Panc1 (cell line): ENCODE results near the gene FAM227A. TPM values are rescaled to one million over a fixed set of nuclear protein-coding genes. Genes with fewer than 3 reads are reported as not detected.

ENCODE experiments used
- ATAC-seq: fragments of 200-7000 bp; cut with Tn5 transposase; 2 replicates; pipeline ENCODE4 v1.9.1; 2020; ENCODE audit warnings: mild to moderate bottlenecking, moderate library complexity
- BruUV-seq: library from RNA; stranded (reverse); fragments of 400-500 nt; replicated peaks from 2 replicates; lab custom pipeline; 2021; lab: Mats Ljungman, UMichigan
- CTCF ChIA-PET: fragments of 300-600 bp; sonication (Branson Sonifier 250); formaldehyde crosslinking; loops from one replicate; lab custom pipeline; 2022; ENCODE audit warnings: antibody characterized with exemption; lab: Charles Lee
- POLR2A ChIA-PET: fragments of 300-600 bp; sonication (Branson Sonifier 250); formaldehyde crosslinking; loops from one replicate; lab custom pipeline; 2022; ENCODE audit warnings: antibody characterized with exemption; lab: Charles Lee
- DNase-seq: peaks from one replicate; pipeline ENCODE4 v3.0.0-alpha.2; 2010; ENCODE audit warnings: low read depth, low spot score
- H3K27ac ChIP-seq: 2 replicates; pipeline ENCODE4 v1.5.1; 2011; ENCODE audit warnings: mild to moderate bottlenecking, low read length, inconsistent platforms
- H3K27me3 ChIP-seq: fragments of 200-500 bp; sonication (Bioruptor generic); 2 replicates; pipeline ENCODE4 v1.6.0; 2014; ENCODE audit warnings: low read length, inconsistent platforms; ENCODE audit not compliant: control insufficient read depth, insufficient read depth
- H3K36me3 ChIP-seq: fragments of 200-500 bp; sonication (Bioruptor generic); 2 replicates; pipeline ENCODE4 v1.5.1; 2014; ENCODE audit warnings: inconsistent platforms, mild to moderate bottlenecking, low read length, moderate library complexity; ENCODE audit not compliant: control insufficient read depth, insufficient read depth
- H3K4me1 ChIP-seq: 2 replicates; pipeline ENCODE4 v1.5.1; 2011; ENCODE audit warnings: inconsistent platforms, mild to moderate bottlenecking, low read length, moderate library complexity; ENCODE audit not compliant: control insufficient read depth, insufficient read depth
- H3K4me3 ChIP-seq, 2 experiments: 2 replicates each; pipeline ENCODE4 v1.5.1; 2011 to 2012; ENCODE audit warnings: low read depth in 2 of 2, low read length in 2 of 2, mild to moderate bottlenecking in 2 of 2, inconsistent platforms in 1 of 2, moderate library complexity in 1 of 2
- H3K9me3 ChIP-seq: fragments of 200-500 bp; sonication (Bioruptor generic); 2 replicates; pipeline ENCODE4 v1.5.1; 2014; ENCODE audit warnings: low read depth, mild to moderate bottlenecking, inconsistent platforms, low read length, moderate library complexity; ENCODE audit not compliant: control insufficient read depth, insufficient read depth
- CTCF ChIP-seq: fragments of 450-650 bp; IDR thresholded peaks from 2 replicates; pipeline ENCODE4 v1.5.1; 2017; ENCODE audit warnings: mild to moderate bottlenecking
- POLR2AphosphoS5 ChIP-seq: IDR thresholded peaks from 2 replicates; pipeline ENCODE4 v1.6.1; 2012; ENCODE audit warnings: mild to moderate bottlenecking, low read depth, low read length, moderate library complexity
- REST ChIP-seq, 2 experiments: IDR thresholded peaks; 2 replicates each; pipeline ENCODE4 v1.6.1; 2011 to 2012; ENCODE audit warnings: low read depth in 2 of 2, control low read depth in 1 of 2, low read length in 1 of 2, mild to moderate bottlenecking in 1 of 2, moderate library complexity in 1 of 2; ENCODE audit not compliant: insufficient read depth in 1 of 2
- SIN3A ChIP-seq: IDR thresholded peaks from 2 replicates; pipeline ENCODE4 v1.6.1; 2012; ENCODE audit warnings: low read depth, mild to moderate bottlenecking, low read length, moderate library complexity, borderline replicate concordance; ENCODE audit not compliant: insufficient read depth
- TCF7L2 ChIP-seq: IDR thresholded peaks from 2 replicates; pipeline ENCODE4 v1.6.1; 2011; ENCODE audit warnings: mild to moderate bottlenecking, low read depth, low read length, inconsistent platforms
- in situ Hi-C: cut with HindIII; loops from 2 replicates; pipeline ENCODE4 v1.10.0; 2016; ENCODE audit warnings: low sequenced_read_pairs, low pct_unique_long_range_greater_than_20kb
- intact Hi-C: fragments of 100-400 bp; cut with micrococcal nuclease; formaldehyde crosslinking; loops from one replicate; pipeline ENCODE4 v1.10.0; 2022; ENCODE audit not compliant: unreplicated experiment
- total RNA-seq: library from RNA; stranded (reverse); gene quantifications from one replicate; pipeline ENCODE4 v1.2.1, GENCODE V29; 2021; ENCODE audit not compliant: unreplicated experiment

Gene FAM227A
- total RNA-seq, 1 experiment from 2014 or later: 2.4 TPM

- no peaks in the 10 kb centered on the region for H3K9me3 ChIP-seq
- in situ Hi-C loops (no loop called here), intact Hi-C loops (no loop called here)
- BruUV-seq: no TSS peak
- TF ChIP-seq TCF7L2: no peak
- TF ChIP-seq REST (IDR thresholded peaks at IDR 0.05; ENCODE audit: insufficient read depth in 1 of 2, low read depth in 2 of 2, low read length in 1 of 2): no peak
- no peak for TF ChIP-seq CTCF
- no peak for TF ChIP-seq POLR2AphosphoS5
- TF ChIP-seq SIN3A: no peak
- no peaks in the 10 kb centered on the region for H3K36me3 ChIP-seq
- no peak overlapping the region for H3K4me3 ChIP-seq
- H3K27ac ChIP-seq: no peak overlapping the region
- CTCF ChIA-PET: no interaction called here
- DNase-seq (no peak), ATAC-seq (no peak)
- H3K4me1 ChIP-seq: no peaks in the 10 kb centered on the region
- POLR2A ChIA-PET: no interaction called here
- H3K27me3 ChIP-seq: no peaks in the 10 kb centered on the region
Measured at GRCh38 chr22:38674888-38675287, 18.7 kb upstream of the FAM227A start.

- Histone ChIP-seq H3K36me3 (peaks cover 4% of the 10 kb centered on the region; the same call in 1 of the 2 replicates), H3K27ac (peak overlapping the region; percentile 91), H3K4me3 (peak overlapping the region; percentile 76 to 77), H3K4me1 (no peaks in the 10 kb centered on the region; the same call in 1 of the 2 replicates), H3K9me3 (no peaks in the 10 kb centered on the region), H3K27me3 (no peaks in the 10 kb centered on the region)
- DNase-seq (no peak), ATAC-seq (no peak)
- ChIA-PET POLR2A (interaction anchor here (0.8 to 1.5 kb wide), 2 partner anchors 14 to 24 kb away, joined by 3 read pairs; partner anchors contain the start of gene TOMM22), CTCF (interaction anchor here (0.6 kb wide), 1 partner anchor 21 kb away, joined by 10 read pairs; no protein-coding TSS in a partner anchor)
- no TSS peak for BruUV-seq
- TF ChIP-seq REST (IDR thresholded peaks at IDR 0.05; ENCODE audit: insufficient read depth in 1 of 2, low read depth in 2 of 2, low read length in 1 of 2): no peak
- no peak for TF ChIP-seq SIN3A
- TF ChIP-seq CTCF: no peak
- TF ChIP-seq TCF7L2: no peak
- TF ChIP-seq POLR2AphosphoS5: no peak
- intact Hi-C loops (no loop called here), in situ Hi-C loops (no loop called here)
Measured at GRCh38 chr22:38657045-38657909, 1.1 kb upstream of the FAM227A start.
